ENCODE data around the gene PEAK1.

GRCh38 chr15:77311020-77311419 lies 108.9 kb downstream of the PEAK1 start:
- TF ChIP-seq CTCF (conservative IDR thresholded peaks at IDR 0.05; ENCODE audit: low read depth, low read length): no peak
- no peak for TF ChIP-seq EZH2phosphoT487 (IDR thresholded peaks at IDR 0.05; ENCODE audit: borderline replicate concordance, low read length)
- no peak for TF ChIP-seq EZH2 (IDR thresholded peaks at IDR 0.05; ENCODE audit: low read length, unreplicated experiment)

Data from PC-3 (cell line).